Large intestine (tissue), 3 donors: Measurements from ENCODE around the gene FSTL4. TPM values are rescaled to one million over a fixed set of nuclear protein-coding genes. Genes with fewer than 3 reads are reported as not detected.

ENCODE experiments used
- DNase-seq, 2 donors: peaks; one replicate each; pipeline versions ENCODE4 v3.0.0 to v3.0.0-alpha.2; 2013
- H3K27ac ChIP-seq: one replicate; pipeline ENCODE4 v1.5.1; 2013; ENCODE audit warnings: low read length
- H3K27me3 ChIP-seq: 2 replicates; pipeline ENCODE4 v1.6.1; 2013; ENCODE audit warnings: low read length; ENCODE audit not compliant: control insufficient read depth, insufficient read depth
- H3K36me3 ChIP-seq: 2 replicates; pipeline ENCODE4 v1.6.1; 2013; ENCODE audit warnings: low read length; ENCODE audit not compliant: control insufficient read depth, insufficient read depth
- H3K4me1 ChIP-seq: one replicate; pipeline ENCODE4 v1.6.1; 2013; ENCODE audit warnings: low read length; ENCODE audit not compliant: control insufficient read depth, insufficient read depth
- H3K4me3 ChIP-seq: one replicate; pipeline ENCODE4 v1.5.1; 2013; ENCODE audit warnings: low read length
- H3K9me3 ChIP-seq: one replicate; pipeline ENCODE4 v1.6.1; 2013; ENCODE audit warnings: mild to moderate bottlenecking, low read depth, low read length, moderate library complexity; ENCODE audit not compliant: control insufficient read depth
- WGBS: methylation state at CpG from one replicate; pipeline ENCODE4 v1.1.5; 2013; ENCODE audit warnings: low lambda C conversion rate; ENCODE audit not compliant: insufficient coverage; 5-methylcytosine and 5-hydroxymethylcytosine counted together
- polyA plus RNA-seq: library from polyadenylated mRNA; unstranded; fragments of 120-200 nt; gene quantifications from one replicate; pipeline ENCODE4 v1.2.1, GENCODE V29; 2013

The FSTL4 gene
- polyA plus RNA-seq, 1 donor: 1.4 TPM

- no CpG with 5 or more reads among the region's 12 CpGs for WGBS
Observed at GRCh38 chr5:133336121-133336968, 276.0 kb downstream of the FSTL4 start.

GRCh38 chr5:133334796-133335639 lies 277.3 kb downstream of the FSTL4 start:
- no CpG with 5 or more reads among the region's 14 CpGs for WGBS
- Histone ChIP-seq H3K9me3 (no peaks in the 10 kb centered on the region), H3K4me1 (peaks cover 9% of the 10 kb centered on the region), H3K27me3 (peaks cover 7% of the 10 kb centered on the region), H3K36me3 (no peaks in the 10 kb centered on the region), H3K4me3 (no peak overlapping the region), H3K27ac (no peak overlapping the region)
- DNase-seq: no peak

More at GRCh38 chr5:133336121-133336968, 276.0 kb downstream of the FSTL4 start:
- Histone ChIP-seq H3K4me3 (no peak overlapping the region), H3K36me3 (no peaks in the 10 kb centered on the region), H3K27ac (no peak overlapping the region), H3K9me3 (no peaks in the 10 kb centered on the region), H3K4me1 (peaks cover 14% of the 10 kb centered on the region), H3K27me3 (peaks cover 7% of the 10 kb centered on the region)
- DNase-seq: no peak

- Histone ChIP-seq H3K27me3 (peaks cover 7% of the 10 kb centered on the region), H3K9me3 (no peaks in the 10 kb centered on the region), H3K4me3 (no peak overlapping the region), H3K4me1 (no peaks in the 10 kb centered on the region), H3K27ac (no peak overlapping the region), H3K36me3 (no peaks in the 10 kb centered on the region)
- WGBS: no CpG with 5 or more reads among the region's 11 CpGs
- no peak for DNase-seq
Observed at GRCh38 chr5:133333326-133334150, 278.8 kb downstream of the FSTL4 start.

GRCh38 chr5:133332439-133333024 lies 279.8 kb downstream of the FSTL4 start:
- H3K27ac ChIP-seq: no peak overlapping the region
- WGBS: 86% methylated on average over 1 of the region's 5 CpGs
- H3K9me3 ChIP-seq: no peaks in the 10 kb centered on the region

GRCh38 chr5:133331941-133332340 lies 280.4 kb downstream of the FSTL4 start:
- WGBS: no CpG with 5 or more reads among the region's 12 CpGs
- H3K4me1 ChIP-seq: no peaks in the 10 kb centered on the region

More at GRCh38 chr5:133332439-133333024, 279.8 kb downstream of the FSTL4 start:
- DNase-seq: no peak
- no peaks in the 10 kb centered on the region for H3K36me3 ChIP-seq
- no peak overlapping the region for H3K4me3 ChIP-seq
- peaks cover 7% of the 10 kb centered on the region for H3K27me3 ChIP-seq
- H3K4me1 ChIP-seq: no peaks in the 10 kb centered on the region

GRCh38 chr5:133330956-133331355 lies 281.4 kb downstream of the FSTL4 start:
- no peaks in the 10 kb centered on the region for H3K4me1 ChIP-seq
- H3K36me3 ChIP-seq: no peaks in the 10 kb centered on the region
- no peak for DNase-seq
- H3K27ac ChIP-seq: no peak overlapping the region
- H3K27me3 ChIP-seq: peaks cover 7% of the 10 kb centered on the region
- no CpG with 5 or more reads among the region's 5 CpGs for WGBS
- H3K4me3 ChIP-seq: no peak overlapping the region
- no peaks in the 10 kb centered on the region for H3K9me3 ChIP-seq

More at GRCh38 chr5:133331941-133332340, 280.4 kb downstream of the FSTL4 start:
- Histone ChIP-seq H3K9me3 (no peaks in the 10 kb centered on the region), H3K36me3 (no peaks in the 10 kb centered on the region), H3K4me3 (no peak overlapping the region), H3K27ac (no peak overlapping the region), H3K27me3 (peaks cover 7% of the 10 kb centered on the region)
- no peak for DNase-seq

- no peaks in the 10 kb centered on the region for H3K36me3 ChIP-seq
- no peaks in the 10 kb centered on the region for H3K9me3 ChIP-seq
- WGBS: no CpG with 5 or more reads among the region's 11 CpGs
- H3K27ac ChIP-seq: no peak overlapping the region
- H3K4me3 ChIP-seq: no peak overlapping the region
- no peak for DNase-seq
- no peaks in the 10 kb centered on the region for H3K4me1 ChIP-seq
- H3K27me3 ChIP-seq: peaks cover 11% of the 10 kb centered on the region
Observed at GRCh38 chr5:133328800-133329199, 283.5 kb downstream of the FSTL4 start.

- H3K4me1 ChIP-seq: no peaks in the 10 kb centered on the region
- no peak overlapping the region for H3K4me3 ChIP-seq
- no peaks in the 10 kb centered on the region for H3K36me3 ChIP-seq
- no peaks in the 10 kb centered on the region for H3K9me3 ChIP-seq
- no peak overlapping the region for H3K27ac ChIP-seq
- DNase-seq: no peak
- peaks cover 10% of the 10 kb centered on the region for H3K27me3 ChIP-seq
- no CpG with 5 or more reads among the region's 5 CpGs for WGBS
Observed at GRCh38 chr5:133327946-133328401, 284.4 kb downstream of the FSTL4 start.

- H3K4me3 ChIP-seq: no peak overlapping the region
- WGBS: no CpG with 5 or more reads among the region's 5 CpGs
- no peaks in the 10 kb centered on the region for H3K36me3 ChIP-seq
- peaks cover 4% of the 10 kb centered on the region for H3K27me3 ChIP-seq
- no peaks in the 10 kb centered on the region for H3K4me1 ChIP-seq
- H3K9me3 ChIP-seq: no peaks in the 10 kb centered on the region
- no peak for DNase-seq
- H3K27ac ChIP-seq: no peak overlapping the region
Observed at GRCh38 chr5:133326361-133326760, 286.0 kb downstream of the FSTL4 start.
